Mesenchymal stem cell (in vitro differentiated cells and primary cell): ENCODE data around the gene UACA.
A peak's percentile ranks its signal among the peaks of the same experiment; 100 is the strongest.

Source experiments
- DNase-seq: peaks from one replicate; pipeline ENCODE4 v3.0.0-alpha.2; 2013
- H2AFZ ChIP-seq: one replicate; pipeline ENCODE4 v1.6.1; 2013; ENCODE audit warnings: low read depth, mild to moderate bottlenecking, control low read depth, inconsistent platforms, low read length, moderate library complexity
- H2AK5ac ChIP-seq: 2 replicates; pipeline ENCODE4 v1.6.1; 2013; ENCODE audit warnings: low read length, moderate library complexity, mild to moderate bottlenecking, inconsistent platforms; ENCODE audit not compliant: severe bottlenecking
- H2BK120ac ChIP-seq: one replicate; pipeline ENCODE4 v1.6.1; 2013; ENCODE audit warnings: low read depth, mild to moderate bottlenecking, inconsistent platforms, low read length, moderate library complexity
- H2BK12ac ChIP-seq, 2 experiments: one replicate each; pipeline ENCODE4 v1.6.1; 2013; ENCODE audit warnings: inconsistent platforms in 2 of 2, low read length in 2 of 2, mild to moderate bottlenecking in 2 of 2, moderate library complexity in 2 of 2, control low read depth in 1 of 2
- H2BK15ac ChIP-seq: one replicate; pipeline ENCODE4 v1.6.1; 2013; ENCODE audit warnings: mild to moderate bottlenecking, low read depth, inconsistent platforms; ENCODE audit not compliant: poor library complexity, severe bottlenecking
- H2BK5ac ChIP-seq: 2 replicates; pipeline ENCODE4 v1.6.1; 2013; ENCODE audit warnings: low read depth, mild to moderate bottlenecking, low read length, control low read depth, inconsistent platforms; ENCODE audit not compliant: poor library complexity, severe bottlenecking
- H3K14ac ChIP-seq, 2 experiments: one replicate each; pipeline ENCODE4 v1.6.1; 2013; ENCODE audit warnings: inconsistent platforms in 2 of 2, low read length in 2 of 2, control low read depth in 1 of 2, mild to moderate bottlenecking in 1 of 2, moderate library complexity in 1 of 2
- H3K18ac ChIP-seq, 2 experiments: one replicate each; pipeline ENCODE4 v1.6.1; 2013; ENCODE audit warnings: inconsistent platforms in 2 of 2, low read length in 2 of 2, control low read depth in 1 of 2, low read depth in 1 of 2, mild to moderate bottlenecking in 1 of 2
- H3K23ac ChIP-seq, 2 experiments: one replicate each; pipeline ENCODE4 v1.6.1; 2013; ENCODE audit warnings: inconsistent platforms in 2 of 2, low read length in 2 of 2, mild to moderate bottlenecking in 2 of 2, moderate library complexity in 2 of 2, control low read depth in 1 of 2
- H3K27ac ChIP-seq: 2 replicates; pipeline ENCODE4 v1.5.1; 2013; ENCODE audit warnings: mild to moderate bottlenecking, moderate library complexity, low read length, control low read depth, inconsistent platforms; ENCODE audit not compliant: poor library complexity, severe bottlenecking
- H3K27me3 ChIP-seq, 2 experiments: 2 replicates each; pipeline versions ENCODE4 v1.6.1 to v1.7.0; 2013; ENCODE audit warnings: low read length in 2 of 2, mild to moderate bottlenecking in 2 of 2, moderate library complexity in 2 of 2, control low read depth in 1 of 2, inconsistent platforms in 1 of 2; ENCODE audit not compliant: control insufficient read depth in 1 of 2, insufficient read depth in 1 of 2
- H3K36me3 ChIP-seq, 2 experiments: 2 replicates each; pipeline versions ENCODE4 v1.6.1 to v1.7.0; 2013; ENCODE audit warnings: low read length in 2 of 2, control low read depth in 1 of 2, inconsistent platforms in 1 of 2, low read depth in 1 of 2, mild to moderate bottlenecking in 1 of 2; ENCODE audit not compliant: insufficient read depth in 2 of 2, control insufficient read depth in 1 of 2
- H3K4ac ChIP-seq, 2 experiments: one replicate each; pipeline ENCODE4 v1.6.1; 2013; ENCODE audit warnings: inconsistent platforms in 2 of 2, low read length in 2 of 2, mild to moderate bottlenecking in 2 of 2, moderate library complexity in 2 of 2, control low read depth in 1 of 2, low read depth in 1 of 2
- H3K4me1 ChIP-seq: 2 replicates; pipeline ENCODE4 v1.6.1; 2013; ENCODE audit warnings: low read depth, low read length, control low read depth; ENCODE audit not compliant: control insufficient read depth, insufficient read depth
- H3K4me2 ChIP-seq: 2 replicates; pipeline ENCODE4 v1.6.1; 2013; ENCODE audit warnings: low read length, mild to moderate bottlenecking, inconsistent platforms; ENCODE audit not compliant: poor library complexity, severe bottlenecking
- H3K4me3 ChIP-seq, 2 experiments: 2 replicates each; pipeline versions ENCODE4 v1.5.1 to v1.7.0; 2013; ENCODE audit warnings: low read length in 2 of 2, mild to moderate bottlenecking in 2 of 2, control low read depth in 1 of 2, low read depth in 1 of 2; ENCODE audit not compliant: insufficient read depth in 1 of 2
- H3K79me1 ChIP-seq: replicated peaks from 2 replicates; pipeline ENCODE4 v1.6.1; 2013; ENCODE audit warnings: mild to moderate bottlenecking, control low read depth, low read length, inconsistent platforms; ENCODE audit not compliant: poor library complexity, severe bottlenecking
- H3K9ac ChIP-seq: 2 replicates; pipeline ENCODE4 v1.7.0; 2013; ENCODE audit warnings: mild to moderate bottlenecking, low read length, moderate library complexity
- H3K9me3 ChIP-seq: 2 replicates; pipeline ENCODE4 v1.7.0; 2013; ENCODE audit warnings: mild to moderate bottlenecking, low read length; ENCODE audit not compliant: control insufficient read depth
- H4K8ac ChIP-seq: one replicate; pipeline ENCODE4 v1.6.1; 2013; ENCODE audit warnings: inconsistent platforms, mild to moderate bottlenecking, low read length, moderate library complexity
- H4K91ac ChIP-seq: one replicate; pipeline ENCODE4 v1.6.1; 2013; ENCODE audit warnings: mild to moderate bottlenecking, low read length, inconsistent platforms
- WGBS: methylation state at CpG from one replicate; pipeline ENCODE4 v1.1.7; 2013; ENCODE audit warnings: mixed read lengths; 5-methylcytosine and 5-hydroxymethylcytosine counted together

Gene UACA

DNA sequence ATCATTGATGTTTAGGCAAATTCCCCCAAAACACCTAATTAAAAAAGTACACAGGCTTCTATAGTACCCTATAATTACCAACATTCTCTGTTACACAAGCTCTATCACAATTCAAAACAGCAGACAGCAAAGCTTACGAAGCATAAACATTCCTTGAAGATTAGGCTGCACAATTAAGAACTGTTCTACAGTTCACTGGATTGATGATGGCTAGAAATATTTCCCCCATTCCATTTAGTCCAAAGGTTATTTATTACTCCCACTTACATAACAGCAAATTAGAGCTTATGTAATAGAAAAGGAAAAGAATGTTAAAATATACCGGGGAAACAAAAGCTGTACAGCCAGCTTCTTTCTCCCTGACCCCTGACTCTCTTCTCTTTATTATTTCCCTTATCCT lies 49.3 kb downstream of the UACA start:
- H4K91ac ChIP-seq: no peak overlapping the region
- H3K4me2 ChIP-seq: no peak overlapping the region
- no peak overlapping the region for H2AK5ac ChIP-seq
- H3K4me1 ChIP-seq: peaks cover 7% of the 10 kb centered on the region
- no peaks in the 10 kb centered on the region for H3K9me3 ChIP-seq
- H3K9ac ChIP-seq: peak overlapping the region; percentile 40
- peak; percentile 63 for DNase-seq
- H3K79me1 ChIP-seq: peaks cover 17% of the 10 kb centered on the region
- H2BK12ac ChIP-seq: no peak overlapping the region
- 0% methylated on average over 1 of the region's 2 CpGs for WGBS
- H2BK5ac ChIP-seq: no peak overlapping the region
- no peak overlapping the region for H3K14ac ChIP-seq
- H3K36me3 ChIP-seq: peaks cover 0 to 17% of the 10 kb centered on the region in 2 experiments
- H3K4me3 ChIP-seq: no peak overlapping the region
- H3K4ac ChIP-seq: no peak overlapping the region
- no peak overlapping the region for H4K8ac ChIP-seq
- H3K27me3 ChIP-seq: no peaks in the 10 kb centered on the region
- H2AFZ ChIP-seq: no peak overlapping the region
- H3K18ac ChIP-seq: no peak overlapping the region
- H2BK15ac ChIP-seq: no peak overlapping the region
- H2BK120ac ChIP-seq: no peak overlapping the region
- H3K23ac ChIP-seq: no peak overlapping the region
- no peak overlapping the region for H3K27ac ChIP-seq

DNA sequence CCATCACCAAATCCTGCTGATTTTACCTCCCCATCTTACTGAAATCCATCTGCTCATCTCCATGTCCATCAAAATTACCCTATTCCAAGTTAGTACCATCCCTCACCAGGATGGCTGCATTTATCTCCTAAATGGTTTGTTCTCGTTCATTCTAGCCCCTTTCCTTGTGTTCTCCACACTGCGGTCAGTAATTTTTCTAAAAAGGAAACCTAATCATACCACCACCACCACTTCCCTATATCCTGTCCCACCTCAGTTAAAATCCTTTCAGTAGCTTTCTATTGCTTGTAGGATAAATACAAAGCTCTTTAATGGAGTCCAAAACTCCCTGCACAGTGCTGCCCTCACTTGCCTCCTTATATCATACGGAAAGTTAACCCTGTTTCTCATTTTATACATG lies 51.1 kb downstream of the UACA start:
- H3K4ac ChIP-seq: no peak overlapping the region
- H2BK15ac ChIP-seq: no peak overlapping the region
- no peak overlapping the region for H2BK12ac ChIP-seq
- H3K79me1 ChIP-seq: peaks cover 16% of the 10 kb centered on the region
- peaks cover 7% of the 10 kb centered on the region for H3K4me1 ChIP-seq
- H4K8ac ChIP-seq: no peak overlapping the region
- no peak overlapping the region for H2BK5ac ChIP-seq
- WGBS: 96% methylated on average over 2 of the region's 3 CpGs
- H3K23ac ChIP-seq: no peak overlapping the region
- DNase-seq: no peak
- H3K18ac ChIP-seq: peak overlapping the region in 1 of 2 experiments; percentile 43
- no peak overlapping the region for H3K4me2 ChIP-seq
- H3K14ac ChIP-seq: no peak overlapping the region
- H3K27me3 ChIP-seq: no peaks in the 10 kb centered on the region
- no peak overlapping the region for H2BK120ac ChIP-seq
- no peak overlapping the region for H3K27ac ChIP-seq
- no peaks in the 10 kb centered on the region for H3K9me3 ChIP-seq
- peaks cover 0 to 16% of the 10 kb centered on the region in 2 experiments for H3K36me3 ChIP-seq
- no peak overlapping the region for H2AFZ ChIP-seq
- H3K4me3 ChIP-seq: no peak overlapping the region
- H3K9ac ChIP-seq: no peak overlapping the region
- no peak overlapping the region for H4K91ac ChIP-seq
- no peak overlapping the region for H2AK5ac ChIP-seq

DNA sequence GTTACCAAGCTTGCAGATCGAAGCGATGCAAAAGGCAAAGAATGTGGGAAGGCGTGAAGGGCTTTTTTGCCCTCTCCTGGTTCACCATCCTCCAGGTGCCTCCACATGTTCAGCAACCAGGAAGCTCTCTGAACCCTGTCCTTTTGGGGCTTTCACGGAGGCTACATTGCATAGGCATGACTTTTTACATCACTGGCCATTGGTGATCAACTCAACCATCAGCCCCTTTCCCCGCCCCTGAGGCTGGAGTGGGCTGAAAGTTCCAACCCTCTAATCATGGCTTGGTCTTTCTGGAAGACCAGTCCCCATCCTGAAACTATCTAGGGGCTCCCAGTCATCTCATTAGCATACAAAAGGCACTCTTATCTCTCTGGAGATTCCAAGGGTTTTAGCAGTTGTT lies 52.6 kb downstream of the UACA start:
- Histone ChIP-seq H3K4ac (no peak overlapping the region), H2AFZ (no peak overlapping the region), H3K36me3 (peaks cover 0 to 14% of the 10 kb centered on the region in 2 experiments), H2BK12ac (peak overlapping the region in 1 of 2 experiments; percentile 77), H3K23ac (peak overlapping the region in 1 of 2 experiments; percentile 27), H3K9ac (no peak overlapping the region), H3K18ac (peak overlapping the region in 1 of 2 experiments; percentile 64), H2BK5ac (no peak overlapping the region), H2AK5ac (no peak overlapping the region), H3K27me3 (no peaks in the 10 kb centered on the region), H3K4me2 (no peak overlapping the region), H2BK15ac (no peak overlapping the region), H2BK120ac (no peak overlapping the region), H3K4me1 (peaks cover 2% of the 10 kb centered on the region), H3K27ac (no peak overlapping the region), H3K79me1 (peaks cover 14% of the 10 kb centered on the region), H4K8ac (peak overlapping the region; percentile 45), H3K9me3 (no peaks in the 10 kb centered on the region), H4K91ac (peak overlapping the region; percentile 11), H3K4me3 (no peak overlapping the region), H3K14ac (no peak overlapping the region)
- WGBS: 90% methylated on average over 5 of the region's 5 CpGs
- DNase-seq: no peak

DNA sequence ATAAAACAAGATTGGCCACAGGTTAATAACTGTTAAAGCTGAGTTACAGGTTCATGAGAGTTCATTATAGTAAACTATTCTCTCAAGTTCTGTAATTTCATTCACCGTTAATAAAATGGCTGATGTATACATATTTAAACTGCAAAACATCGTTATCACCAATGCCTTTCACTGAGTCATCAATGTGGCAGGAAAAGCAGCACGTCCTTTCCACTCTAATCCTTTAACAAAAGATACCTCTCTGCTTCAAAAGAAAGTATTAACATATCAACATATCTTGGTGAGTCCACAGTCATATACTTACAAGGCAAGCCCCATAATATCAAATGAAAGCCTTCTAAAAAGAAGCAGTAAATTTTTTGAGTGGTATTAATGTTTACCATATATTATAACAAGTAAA lies 54.5 kb downstream of the UACA start:
- Histone ChIP-seq H4K91ac (no peak overlapping the region), H2BK5ac (no peak overlapping the region), H2AK5ac (no peak overlapping the region), H2BK15ac (no peak overlapping the region), H3K36me3 (peaks cover 0 to 12% of the 10 kb centered on the region in 2 experiments), H3K18ac (no peak overlapping the region), H3K4ac (no peak overlapping the region), H3K27ac (no peak overlapping the region), H3K4me1 (peaks cover 2% of the 10 kb centered on the region), H3K23ac (no peak overlapping the region), H3K14ac (no peak overlapping the region), H3K79me1 (peaks cover 13% of the 10 kb centered on the region), H3K9me3 (no peaks in the 10 kb centered on the region), H2BK120ac (no peak overlapping the region), H3K4me3 (no peak overlapping the region), H3K9ac (no peak overlapping the region), H2AFZ (no peak overlapping the region), H2BK12ac (no peak overlapping the region), H4K8ac (no peak overlapping the region), H3K4me2 (no peak overlapping the region), H3K27me3 (no peaks in the 10 kb centered on the region)
- WGBS: 48% methylated on average over 3 of the region's 3 CpGs
- DNase-seq: no peak
